ENCODE measurements around the gene CYB5B. TPM values are rescaled to one million over a fixed set of nuclear protein-coding genes. Genes with fewer than 3 reads are reported as not detected.

CYB5B gene
- total RNA-seq, result 100 to 1,000 TPM in 1 of 3 donors, 10 to 100 TPM in 2; 73.1 to 106 (median 88.4) TPM
- total RNA-seq (2013), result 102 TPM

- peak within 1 kb of the TSS; percentile 99 for H3K4me3 Mint-ChIP-seq
- ATAC-seq (peak; percentile 95 to 99 (median 97)), DNase-seq (peak; percentile 87 to 98)
- no peaks in the 10 kb centered on the region for H3K27me3 ChIP-seq (ENCODE audit: control insufficient read depth, insufficient read depth, low read length)
- H3K27ac ChIP-seq (ENCODE audit: low read length), result peak within 1 kb of the TSS; percentile 67
- WGBS (ENCODE audit: insufficient coverage), result 4% methylated on average over 40 of the region's 40 CpGs
- peaks cover 15% of the 10 kb centered on the region for H3K36me3 ChIP-seq (ENCODE audit: control insufficient read depth, insufficient read depth, low read length)
- H3K4me3 ChIP-seq (ENCODE audit: low read length), result peak within 1 kb of the TSS; percentile 64
- H3K4me1 ChIP-seq (ENCODE audit: control insufficient read depth, insufficient read depth, low read length), result peaks cover 8% of the 10 kb centered on the region
- H3K9me3 Mint-ChIP-seq, result peaks cover 2 to 6% of the 10 kb centered on the region in 2 donors
- H3K9me3 ChIP-seq (ENCODE audit: control insufficient read depth, insufficient read depth, low read length), result no peaks in the 10 kb centered on the region
- peaks cover 12% of the 10 kb centered on the region for H3K36me3 Mint-ChIP-seq
- peaks cover 35 to 41% of the 10 kb centered on the region in 2 donors for H3K4me1 Mint-ChIP-seq
- intact Hi-C loops (cut with micrococcal nuclease), result loop anchor here (1.0 to 5.0 kb wide), 4 partner anchors 31 to 85 kb away; partner anchors contain the start of genes COG8, NIP7 and TERF2
- H3K27ac Mint-ChIP-seq, result peak within 1 kb of the TSS; percentile 91 to 94
- TF ChIP-seq CTCF (IDR thresholded peaks at IDR 0.05), result no peak
- H3K27me3 Mint-ChIP-seq (ENCODE audit: low read depth in 2 of 2), result no peaks in the 10 kb centered on the region
These were observed at the start of gene CYB5B for GRCh38 chr16:69424053-69424934. Gene CYB5B (plus strand): TSS chr16:69424619. CDS start chr16:69424684, 65 bp downstream.

- Mint-ChIP-seq H3K9me3 (no peaks in the 10 kb centered on the region), H3K4me3 (no peak overlapping the region), H3K4me1 (peaks cover 4 to 13% of the 10 kb centered on the region in 2 donors), H3K27ac (peak overlapping the region in 1 of 2 donors; percentile 65), H3K36me3 (no peaks in the 10 kb centered on the region), H3K27me3 (ENCODE audit: low read depth in 2 of 2) (no peaks in the 10 kb centered on the region)
- intact Hi-C loops (cut with micrococcal nuclease), result no loop called here
- Histone ChIP-seq H3K9me3 (ENCODE audit: control insufficient read depth, insufficient read depth, low read length) (no peaks in the 10 kb centered on the region), H3K4me3 (ENCODE audit: low read length) (no peak overlapping the region), H3K4me1 (ENCODE audit: control insufficient read depth, insufficient read depth, low read length) (no peaks in the 10 kb centered on the region), H3K36me3 (ENCODE audit: control insufficient read depth, insufficient read depth, low read length) (peaks cover 31% of the 10 kb centered on the region), H3K27me3 (ENCODE audit: control insufficient read depth, insufficient read depth, low read length) (no peaks in the 10 kb centered on the region), H3K27ac (ENCODE audit: low read length) (no peak overlapping the region)
- ATAC-seq (no peak), DNase-seq (no peak)
- no peak for TF ChIP-seq CTCF (IDR thresholded peaks at IDR 0.05)
- 97% methylated on average over 9 of the region's 10 CpGs for WGBS (ENCODE audit: insufficient coverage)
These were observed 47.9 kb upstream of the CYB5B start for GRCh38 chr16:69376393-69377059.

GRCh38 chr16:69378036-69378435 lies 46.4 kb upstream of the CYB5B start:
- no peak for DNase-seq
- Histone ChIP-seq H3K27ac (ENCODE audit: low read length) (no peak overlapping the region), H3K4me3 (ENCODE audit: low read length) (no peak overlapping the region), H3K27me3 (ENCODE audit: control insufficient read depth, insufficient read depth, low read length) (no peaks in the 10 kb centered on the region), H3K9me3 (ENCODE audit: control insufficient read depth, insufficient read depth, low read length) (no peaks in the 10 kb centered on the region), H3K36me3 (ENCODE audit: control insufficient read depth, insufficient read depth, low read length) (peaks cover 37% of the 10 kb centered on the region), H3K4me1 (ENCODE audit: control insufficient read depth, insufficient read depth, low read length) (no peaks in the 10 kb centered on the region)
- peaks cover 13 to 22% of the 10 kb centered on the region in 2 donors for H3K4me1 Mint-ChIP-seq
- no peaks in the 10 kb centered on the region for H3K27me3 Mint-ChIP-seq (ENCODE audit: low read depth in 2 of 2)
- no peak overlapping the region for H3K4me3 Mint-ChIP-seq
- WGBS (ENCODE audit: insufficient coverage), result 100% methylated on average over 1 of the region's 1 CpG
- H3K36me3 Mint-ChIP-seq, result no peaks in the 10 kb centered on the region
- no peaks in the 10 kb centered on the region for H3K9me3 Mint-ChIP-seq
- TF ChIP-seq CTCF (IDR thresholded peaks at IDR 0.05), result no peak
- peak overlapping the region; percentile 17 to 43 for H3K27ac Mint-ChIP-seq
- intact Hi-C loops (cut with micrococcal nuclease), result no loop called here
- no peak for ATAC-seq
